GM19193 (cell line): ENCODE measurements around the gene DMRT1.

Experiments used
- POLR2A ChIP-seq: IDR thresholded peaks from 4 replicates; pipeline ENCODE4 v1.6.1; 2011; ENCODE audit not compliant: insufficient read depth, insufficient read length; ENCODE audit errors: extremely low read depth

The DMRT1 gene

GRCh38 chr9:981491-981898 lies 140.0 kb downstream of the DMRT1 start:
- no peak for TF ChIP-seq POLR2A

- TF ChIP-seq POLR2A = no peak
Observed at GRCh38 chr9:982394-983230, 141.1 kb downstream of the DMRT1 start.

GRCh38 chr9:994005-994404 lies 152.5 kb downstream of the DMRT1 start:
- no peak for TF ChIP-seq POLR2A

GRCh38 chr9:995192-995591 lies 153.7 kb downstream of the DMRT1 start:
- TF ChIP-seq POLR2A = no peak

GRCh38 chr9:995781-996180 lies 154.3 kb downstream of the DMRT1 start:
- no peak for TF ChIP-seq POLR2A

- no peak for TF ChIP-seq POLR2A
Observed at GRCh38 chr9:1001838-1002237, 160.3 kb downstream of the DMRT1 start.

GRCh38 chr9:1002678-1003077 lies 161.2 kb downstream of the DMRT1 start:
- TF ChIP-seq POLR2A = no peak

GRCh38 chr9:1005043-1005667 lies 163.7 kb downstream of the DMRT1 start:
- TF ChIP-seq POLR2A = no peak

GRCh38 chr9:1007312-1007711 lies 165.8 kb downstream of the DMRT1 start:
- no peak for TF ChIP-seq POLR2A

- TF ChIP-seq POLR2A = no peak
Observed at GRCh38 chr9:1008216-1008615, 166.7 kb downstream of the DMRT1 start.

GRCh38 chr9:1009101-1009707 lies 167.7 kb downstream of the DMRT1 start:
- no peak for TF ChIP-seq POLR2A

GRCh38 chr9:1013021-1013420 lies 171.5 kb downstream of the DMRT1 start:
- no peak for TF ChIP-seq POLR2A

- TF ChIP-seq POLR2A = no peak
Observed at GRCh38 chr9:1014225-1014624, 172.7 kb downstream of the DMRT1 start.

- TF ChIP-seq POLR2A = no peak
Observed at GRCh38 chr9:1014640-1015039, 173.1 kb downstream of the DMRT1 start.

GRCh38 chr9:1018121-1018520 lies 176.6 kb downstream of the DMRT1 start:
- no peak for TF ChIP-seq POLR2A
